Sigmoid colon (tissue), 4 donors: ENCODE measurements around the gene IFI44L.

ENCODE experiments used
- CTCF ChIP-seq, 4 experiments: fragments of 450-650 bp in 3 of 4; fragments of 200-600 bp in 1 of 4; IDR thresholded peaks; one replicate each; pipeline ENCODE4 v1.5.1; 2016 to 2019; ENCODE audit warnings: antibody characterized with exemption in 4 of 4, mild to moderate bottlenecking in 3 of 4, moderate library complexity in 2 of 4
- EP300 ChIP-seq, 4 donors: sonication (generic); formaldehyde crosslinking; IDR thresholded peaks; one replicate each; pipeline ENCODE4 v1.6.1; 2017; ENCODE audit warnings: antibody characterized with exemption in 4 of 4
- POLR2A ChIP-seq, 2 donors: fragments of 450-650 bp; IDR thresholded peaks; one replicate each; pipeline ENCODE4 v1.6.1; 2016; ENCODE audit warnings: antibody characterized with exemption in 2 of 2, mild to moderate bottlenecking in 2 of 2, moderate library complexity in 2 of 2
- POLR2AphosphoS5 ChIP-seq, 4 donors: sonication (generic); formaldehyde crosslinking; IDR thresholded peaks; one replicate each; pipeline ENCODE4 v1.6.1; 2017; ENCODE audit warnings: antibody characterized with exemption in 4 of 4

GRCh38 chr1:78599294-78599693, 21.0 kb upstream of the IFI44L start:
- TF ChIP-seq CTCF (IDR thresholded peaks at IDR 0.05) = no peak
- TF ChIP-seq POLR2AphosphoS5 (IDR thresholded peaks at IDR 0.05) = no peak
- TF ChIP-seq POLR2A (IDR thresholded peaks at IDR 0.05) = no peak
- TF ChIP-seq EP300 (IDR thresholded peaks at IDR 0.05) = no peak
